ENCODE data around the gene TDP1. TPM values are rescaled to one million over a fixed set of nuclear protein-coding genes. Genes with fewer than 3 reads are reported as not detected.
"Not testable (repeated sequence)": the region's sequence is repeated elsewhere in the genome, so short reads cannot be mapped to it uniquely, and the experiment has no call there.

The TDP1 gene
- polyA plus RNA-seq, 4 donors: 20.1 to 26.2 (median 24.9) TPM

DNA sequence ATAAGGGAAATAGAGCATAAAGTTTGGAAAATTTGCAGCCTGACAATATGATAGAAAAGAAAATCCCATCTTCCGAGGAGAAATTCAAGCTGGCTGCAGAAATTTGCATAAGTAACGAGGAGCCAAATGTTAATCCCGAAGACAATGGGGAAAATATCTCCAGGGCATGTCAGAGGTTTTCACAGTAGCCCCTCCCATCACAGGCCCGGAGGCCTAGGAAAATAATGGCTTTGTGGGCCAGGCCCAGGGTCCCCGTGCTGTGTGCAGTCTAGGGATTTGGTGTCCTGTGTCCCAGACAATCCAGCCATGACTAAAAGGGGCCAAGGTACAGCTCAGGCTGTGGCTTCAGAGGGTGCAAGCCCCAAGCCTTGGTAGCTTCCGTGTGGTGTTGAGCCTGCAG, 133.8 kb downstream of the TDP1 start:
- DNase-seq (ENCODE audit: low read depth in 4 of 4, low spot score in 2 of 4): not testable (repeated sequence)

DNA sequence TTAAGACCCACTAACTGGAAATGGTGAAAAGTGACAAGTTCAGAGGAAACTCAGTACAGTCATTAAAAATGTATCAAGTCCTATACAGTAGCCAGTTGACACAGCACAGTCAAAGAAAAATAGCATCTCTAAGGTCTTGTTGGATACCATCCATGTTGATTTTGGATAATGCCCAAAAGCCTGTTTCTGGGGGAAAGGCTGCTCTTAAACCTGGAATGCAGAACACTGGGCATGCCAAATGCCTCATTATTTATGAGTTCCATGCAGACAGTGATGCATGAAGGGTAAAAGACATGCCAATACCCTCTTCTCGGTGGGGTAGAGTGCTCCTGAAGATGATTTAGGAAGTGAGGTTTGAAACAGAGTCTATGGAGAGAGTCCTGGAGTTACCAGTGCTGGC, 135.7 kb downstream of the TDP1 start:
- DNase-seq (ENCODE audit: low read depth in 4 of 4, low spot score in 2 of 4): peak; percentile 6 to 34 (median 10)

DNA sequence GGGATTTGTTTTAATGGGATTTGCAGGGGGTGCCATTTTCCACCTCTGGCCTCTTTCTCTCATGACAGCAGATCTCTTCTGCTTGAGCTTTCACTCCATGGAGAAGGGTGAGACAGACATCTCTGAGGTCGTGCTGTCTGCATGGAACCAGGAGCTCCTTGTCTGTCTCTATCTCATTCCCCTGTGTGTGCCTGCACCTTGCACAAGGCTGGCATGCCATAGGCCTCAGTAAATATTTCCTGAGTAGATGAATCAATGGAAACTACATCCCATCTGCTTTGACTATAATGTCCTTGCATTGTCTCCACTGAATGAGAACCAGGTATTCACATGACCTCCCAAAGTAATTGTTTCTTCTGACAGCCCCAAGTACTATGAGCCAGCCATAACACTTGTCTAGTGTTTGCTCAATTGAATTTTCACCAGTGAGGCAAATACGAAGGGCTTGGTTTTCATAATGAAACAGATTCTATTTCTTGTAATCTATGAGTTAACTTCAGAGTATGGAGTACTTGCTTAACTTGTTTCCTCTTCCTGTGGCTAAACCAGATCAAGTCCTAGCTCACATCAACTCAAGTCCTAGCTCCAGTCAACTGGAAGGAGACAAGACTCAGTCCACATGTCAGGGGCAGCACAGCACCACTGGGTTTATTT, 138.3 kb downstream of the TDP1 start:
- DNase-seq (ENCODE audit: low read depth in 4 of 4, low spot score in 2 of 4): no peak

Other genes with a start within 250 kb of the TDP1 start
- 10 to 100 TPM; 14.8 to 20.8 (median 18.0) TPM for gene EFCAB11, start 1.2 kb upstream of the TDP1 start, polyA plus RNA-seq (ENCODE audit: insufficient read length in 4 of 4)
- gene KCNK13, start 106.1 kb downstream of the TDP1 start, polyA plus RNA-seq (ENCODE audit: insufficient read length in 4 of 4): under 1 TPM; 0.12 to 0.30 (median 0.14) TPM

All from left renal cortex interstitium (tissue), 4 donors.